Liver (tissue), 3 donors: ENCODE measurements around the gene CIB1.

Experiments
- CTCF ChIP-seq: fragments of 150-350 bp; IDR thresholded peaks from 2 replicates; pipeline ENCODE4 v1.5.1; 2017; ENCODE audit warnings: improper control_type of control experiment, low read depth, low read length; ENCODE audit not compliant: missing input control
- GABPA ChIP-seq, 2 donors: IDR thresholded peaks in 1 of 2; conservative IDR thresholded peaks in 1 of 2; 2 replicates each; pipeline ENCODE4 v1.6.1; 2016; ENCODE audit warnings: antibody characterized with exemption in 2 of 2, mild to moderate bottlenecking in 1 of 2, moderate library complexity in 1 of 2
- HNF4G ChIP-seq: IDR thresholded peaks from 2 replicates; pipeline ENCODE4 v1.6.1; 2016; ENCODE audit warnings: antibody characterized with exemption
- JUND ChIP-seq, 2 donors: IDR thresholded peaks; 2 replicates each; pipeline ENCODE4 v1.6.1; 2016; ENCODE audit warnings: antibody characterized with exemption in 2 of 2
- RAD21 ChIP-seq, 2 donors: IDR thresholded peaks; 2 replicates each; pipeline ENCODE4 v1.6.1; 2016; ENCODE audit warnings: antibody characterized with exemption in 2 of 2, mild to moderate bottlenecking in 2 of 2
- SP1 ChIP-seq: IDR thresholded peaks from 2 replicates; pipeline ENCODE4 v1.6.1; 2018; ENCODE audit warnings: antibody characterized with exemption, mild to moderate bottlenecking
- ZBTB33 ChIP-seq: IDR thresholded peaks from 2 replicates; pipeline ENCODE4 v1.6.1; 2016; ENCODE audit warnings: antibody characterized with exemption
- TF ChIP-seq, protein P1 (sequence below): IDR thresholded peaks from 2 replicates; pipeline ENCODE4 v1.6.1; 2016; ENCODE audit warnings: antibody characterized with exemption, mild to moderate bottlenecking
- TF ChIP-seq, protein P2 (sequence below): IDR thresholded peaks from 2 replicates; pipeline ENCODE4 v1.6.1; 2016; ENCODE audit warnings: antibody characterized with exemption
- donor health status: healthy.
- donor health status: healthy.

GRCh38 chr15:90211440-90212143, 22.1 kb downstream of the CIB1 start:
- TF ChIP-seq CTCF (no peak), ZBTB33 (no peak), SP1 (no peak), GABPA (IDR thresholded peaks at IDR 0.05 in 1 of 2, conservative IDR thresholded peaks at IDR 0.05 in 1 of 2) (no peak), RAD21 (IDR thresholded peaks at IDR 0.05) (no peak), HNF4G (no peak), JUND (IDR thresholded peaks at IDR 0.05) (no peak)
- TF ChIP-seq, protein P1, sequence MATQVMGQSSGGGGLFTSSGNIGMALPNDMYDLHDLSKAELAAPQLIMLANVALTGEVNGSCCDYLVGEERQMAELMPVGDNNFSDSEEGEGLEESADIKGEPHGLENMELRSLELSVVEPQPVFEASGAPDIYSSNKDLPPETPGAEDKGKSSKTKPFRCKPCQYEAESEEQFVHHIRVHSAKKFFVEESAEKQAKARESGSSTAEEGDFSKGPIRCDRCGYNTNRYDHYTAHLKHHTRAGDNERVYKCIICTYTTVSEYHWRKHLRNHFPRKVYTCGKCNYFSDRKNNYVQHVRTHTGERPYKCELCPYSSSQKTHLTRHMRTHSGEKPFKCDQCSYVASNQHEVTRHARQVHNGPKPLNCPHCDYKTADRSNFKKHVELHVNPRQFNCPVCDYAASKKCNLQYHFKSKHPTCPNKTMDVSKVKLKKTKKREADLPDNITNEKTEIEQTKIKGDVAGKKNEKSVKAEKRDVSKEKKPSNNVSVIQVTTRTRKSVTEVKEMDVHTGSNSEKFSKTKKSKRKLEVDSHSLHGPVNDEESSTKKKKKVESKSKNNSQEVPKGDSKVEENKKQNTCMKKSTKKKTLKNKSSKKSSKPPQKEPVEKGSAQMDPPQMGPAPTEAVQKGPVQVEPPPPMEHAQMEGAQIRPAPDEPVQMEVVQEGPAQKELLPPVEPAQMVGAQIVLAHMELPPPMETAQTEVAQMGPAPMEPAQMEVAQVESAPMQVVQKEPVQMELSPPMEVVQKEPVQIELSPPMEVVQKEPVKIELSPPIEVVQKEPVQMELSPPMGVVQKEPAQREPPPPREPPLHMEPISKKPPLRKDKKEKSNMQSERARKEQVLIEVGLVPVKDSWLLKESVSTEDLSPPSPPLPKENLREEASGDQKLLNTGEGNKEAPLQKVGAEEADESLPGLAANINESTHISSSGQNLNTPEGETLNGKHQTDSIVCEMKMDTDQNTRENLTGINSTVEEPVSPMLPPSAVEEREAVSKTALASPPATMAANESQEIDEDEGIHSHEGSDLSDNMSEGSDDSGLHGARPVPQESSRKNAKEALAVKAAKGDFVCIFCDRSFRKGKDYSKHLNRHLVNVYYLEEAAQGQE, result no peak
- TF ChIP-seq, protein P2, sequence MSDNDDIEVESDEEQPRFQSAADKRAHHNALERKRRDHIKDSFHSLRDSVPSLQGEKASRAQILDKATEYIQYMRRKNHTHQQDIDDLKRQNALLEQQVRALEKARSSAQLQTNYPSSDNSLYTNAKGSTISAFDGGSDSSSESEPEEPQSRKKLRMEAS, result no peak
